Renal cortical epithelial cell (primary cell): ENCODE results near the gene OSBPL1A. TPM values are rescaled to one million over a fixed set of nuclear protein-coding genes. Genes with fewer than 3 reads are reported as not detected.
A peak's percentile ranks its signal among the peaks of the same experiment; 100 is the strongest.
"Not testable (repeated sequence)": the region's sequence is repeated elsewhere in the genome, so short reads cannot be mapped to it uniquely, and the experiment has no call there.

Source experiments
- DNase-seq: peaks from one replicate; pipeline ENCODE4 v3.0.0-alpha.2; 2011; ENCODE audit warnings: low read depth
- total RNA-seq: library from RNA; depleted of rRNA; stranded (reverse); fragments of >200 nt; gene quantifications from 2 replicates; pipeline ENCODE4 v1.2.3, GENCODE V29; 2014

Gene OSBPL1A
- total RNA-seq, 1 donor from 2014 or later: 35.1 TPM

DNA sequence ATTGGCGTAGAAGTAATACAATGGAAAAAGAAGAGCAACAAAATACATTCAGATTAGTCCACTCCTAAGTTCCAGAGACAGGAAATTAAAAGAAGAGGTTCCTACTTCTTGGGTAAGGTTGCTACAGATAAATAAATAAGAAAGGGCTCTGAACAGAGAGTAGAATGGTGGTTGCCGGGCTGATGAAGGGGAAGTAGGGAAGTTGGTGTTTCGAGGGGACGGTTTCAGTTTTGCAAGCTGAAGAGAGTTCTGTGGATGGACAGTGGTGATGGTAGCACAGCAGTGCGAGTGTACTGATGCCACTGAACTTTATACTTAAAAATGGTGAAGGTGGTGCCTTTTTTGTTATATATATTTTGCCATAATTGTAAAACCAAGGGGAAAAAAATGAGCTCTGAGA, 210.6 kb downstream of the OSBPL1A start:
- no peak for DNase-seq

DNA sequence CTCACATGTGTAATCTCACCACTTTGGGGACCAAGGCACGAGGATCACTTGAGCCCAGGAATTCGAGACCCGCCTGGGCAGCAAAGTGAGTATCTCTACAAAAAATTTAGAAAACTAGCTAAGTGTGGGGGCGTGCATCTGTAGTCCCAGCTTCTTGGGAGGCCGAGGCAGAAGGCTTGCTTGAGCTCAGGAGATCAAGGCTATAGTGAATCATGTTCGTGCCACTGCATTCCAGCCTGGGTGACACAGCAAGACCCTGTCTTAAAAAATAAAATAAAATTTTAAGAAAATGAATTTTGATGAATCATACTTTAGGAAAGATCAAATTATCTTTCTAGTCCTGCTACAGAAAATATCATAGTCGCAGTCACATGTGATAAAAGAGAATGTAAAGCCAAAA, 211.8 kb downstream of the OSBPL1A start:
- no peak for DNase-seq

GRCh38 chr18:24181806-24182205, 215.8 kb downstream of the OSBPL1A start:
- DNase-seq: no peak

DNA sequence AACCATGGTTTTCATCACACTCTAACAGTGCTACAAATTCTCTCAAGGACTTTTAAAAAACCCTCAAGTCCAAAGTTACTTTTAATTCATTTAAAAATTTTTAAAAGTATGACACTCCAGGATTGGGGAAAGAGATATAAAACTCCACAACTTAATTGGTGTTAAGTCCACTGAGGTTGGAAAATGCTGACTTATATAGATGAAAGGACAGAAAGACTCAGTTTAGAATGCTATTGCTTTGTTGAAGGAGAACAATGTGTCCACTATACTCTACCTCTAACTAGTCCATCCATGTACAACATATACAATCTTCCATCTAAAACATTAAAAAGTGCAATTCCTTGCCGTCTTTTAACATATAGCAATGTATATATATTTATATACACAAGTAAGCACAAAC, 217.6 kb downstream of the OSBPL1A start:
- DNase-seq: no peak

GRCh38 chr18:24177499-24178133, 220.0 kb downstream of the OSBPL1A start:
- DNase-seq: no peak

DNA sequence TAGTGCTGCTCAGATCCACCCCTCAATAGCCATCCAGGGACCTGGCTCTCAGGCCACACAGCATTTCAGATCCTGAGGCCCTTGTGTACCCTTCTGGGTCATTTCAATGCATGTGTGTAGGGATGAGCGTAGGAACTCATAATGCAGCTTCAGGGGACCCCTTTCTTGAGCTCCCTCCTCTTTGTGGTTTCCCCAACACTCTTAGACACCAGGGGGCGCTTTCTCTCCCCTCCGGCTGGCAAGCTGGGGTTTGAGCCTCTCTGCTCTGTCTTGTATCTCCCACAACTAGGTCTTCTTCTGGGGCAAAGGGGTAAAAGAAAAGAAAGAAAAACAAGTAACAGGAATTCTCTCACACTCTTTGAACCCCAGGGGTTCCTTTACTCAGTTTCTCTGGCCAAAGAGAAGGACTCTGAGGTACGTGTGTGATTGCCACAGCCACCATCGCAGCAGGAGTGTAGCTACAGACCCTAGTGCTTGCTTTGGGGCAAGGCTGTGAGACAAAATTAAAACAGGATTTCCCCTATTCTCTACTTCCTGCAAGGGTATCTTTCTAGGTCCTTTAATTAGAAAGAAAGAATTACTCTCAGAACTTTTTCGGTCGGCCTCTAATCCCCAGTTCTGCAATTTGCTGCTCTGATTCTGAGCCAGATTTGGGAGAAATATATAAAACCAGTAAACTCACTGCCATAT, 220.8 kb downstream of the OSBPL1A start:
- DNase-seq: peak; percentile 16

DNA sequence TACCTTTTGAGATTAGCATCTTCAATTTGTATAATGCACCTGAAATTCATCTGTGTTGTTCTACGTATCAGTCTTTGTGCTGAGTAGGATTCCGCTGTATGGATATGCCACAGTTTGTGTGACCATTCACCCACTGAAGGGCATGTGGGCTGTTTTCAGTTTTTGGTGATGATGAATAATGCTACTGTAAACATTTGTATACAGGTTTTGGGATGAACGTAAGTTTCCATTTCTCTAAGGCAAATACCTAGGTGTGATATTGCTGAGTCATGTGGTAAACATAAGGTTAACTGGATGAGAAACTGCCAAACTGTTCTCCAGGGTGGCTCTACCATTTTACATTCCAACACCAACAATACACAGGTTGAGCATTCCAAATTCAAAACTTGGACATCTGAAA, 223.6 kb downstream of the OSBPL1A start:
- no peak for DNase-seq

- no peak for DNase-seq
Measured at GRCh38 chr18:24170360-24170759, 227.3 kb downstream of the OSBPL1A start.

- DNase-seq: no peak
Measured at GRCh38 chr18:24168496-24168895, 229.1 kb downstream of the OSBPL1A start.

GRCh38 chr18:24161304-24161703, 236.3 kb downstream of the OSBPL1A start:
- no peak for DNase-seq

DNA sequence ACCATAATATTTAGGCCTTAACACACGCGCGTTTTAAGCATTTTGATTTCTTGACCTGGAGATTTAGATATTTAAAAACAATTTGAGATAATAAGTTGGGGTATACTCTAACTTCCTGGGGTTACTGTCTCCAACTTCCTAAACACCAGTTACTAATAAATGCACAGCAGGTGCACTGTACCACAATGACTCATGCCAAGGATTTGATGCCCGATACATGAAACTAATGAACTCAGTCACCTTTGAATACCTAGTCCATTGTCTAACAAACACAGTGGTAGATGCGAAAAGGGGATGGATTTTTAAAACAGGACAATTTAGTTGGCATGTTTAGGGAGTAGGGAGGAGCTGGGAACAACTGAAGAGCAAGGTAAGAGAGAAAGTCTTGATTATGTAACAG, 237.5 kb downstream of the OSBPL1A start:
- DNase-seq: peak; percentile 13

DNA sequence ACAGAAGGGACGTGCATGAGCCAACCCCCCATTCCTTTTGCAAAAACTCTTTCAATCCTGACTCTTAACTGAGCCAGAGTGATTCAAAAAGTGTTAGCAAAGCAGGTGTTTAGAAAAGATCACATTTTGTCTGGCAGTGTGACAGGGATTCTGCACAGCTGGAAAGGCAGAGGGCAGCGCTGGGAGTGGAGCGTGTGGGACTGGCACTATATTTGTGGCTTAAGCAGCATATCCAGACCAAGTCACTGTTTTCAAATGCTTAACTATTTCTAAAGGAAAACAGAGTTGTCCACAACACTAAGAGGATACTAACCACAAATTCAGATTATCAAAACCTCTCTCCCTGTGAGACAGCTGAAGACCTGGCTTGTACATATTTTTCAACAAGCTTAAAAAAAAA, 239.8 kb downstream of the OSBPL1A start:
- no peak for DNase-seq

DNA sequence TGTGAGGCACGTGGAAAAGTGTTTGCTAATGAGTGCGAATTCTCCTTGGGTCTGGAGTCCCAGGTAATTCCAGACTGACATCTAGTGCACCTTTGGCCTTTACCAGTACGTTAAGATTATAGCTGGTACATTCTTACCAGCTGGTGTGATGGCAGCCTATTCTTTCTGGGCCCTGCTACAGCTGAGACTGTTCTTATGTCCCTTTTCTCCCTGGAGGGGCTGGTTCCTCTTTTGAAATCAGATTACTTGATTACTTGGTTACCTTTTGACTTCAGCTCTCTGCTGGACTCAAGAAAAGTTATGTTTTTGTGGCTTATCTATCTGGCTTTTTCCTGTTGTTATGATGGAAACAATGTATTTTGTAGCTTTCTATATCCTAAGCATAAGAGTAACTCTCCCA, 244.2 kb downstream of the OSBPL1A start:
- no peak for DNase-seq

DNA sequence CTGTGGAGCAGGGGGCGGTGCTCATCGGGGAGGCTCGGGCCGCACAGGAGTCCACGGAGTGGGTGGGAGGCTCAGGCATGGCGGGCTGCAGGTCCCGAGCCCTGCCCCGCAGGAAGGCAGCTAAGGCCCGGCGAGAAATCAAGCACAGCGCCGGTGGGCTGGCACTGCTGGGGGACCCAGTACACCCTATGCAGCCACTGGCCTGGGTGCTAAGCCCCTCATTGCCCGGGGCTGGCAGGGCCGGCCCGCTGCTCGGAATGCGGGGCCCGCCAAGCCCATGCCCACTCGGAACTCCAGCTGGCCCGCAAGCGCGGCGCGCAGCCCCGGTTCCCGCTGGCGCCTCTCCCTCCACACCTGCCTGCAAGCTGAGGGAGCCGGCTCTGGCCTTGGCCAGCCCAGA, 248.0 kb downstream of the OSBPL1A start:
- DNase-seq: not testable (repeated sequence)

- DNase-seq: no peak
Measured at GRCh38 chr18:24142376-24142775, 255.2 kb downstream of the OSBPL1A start.

DNA sequence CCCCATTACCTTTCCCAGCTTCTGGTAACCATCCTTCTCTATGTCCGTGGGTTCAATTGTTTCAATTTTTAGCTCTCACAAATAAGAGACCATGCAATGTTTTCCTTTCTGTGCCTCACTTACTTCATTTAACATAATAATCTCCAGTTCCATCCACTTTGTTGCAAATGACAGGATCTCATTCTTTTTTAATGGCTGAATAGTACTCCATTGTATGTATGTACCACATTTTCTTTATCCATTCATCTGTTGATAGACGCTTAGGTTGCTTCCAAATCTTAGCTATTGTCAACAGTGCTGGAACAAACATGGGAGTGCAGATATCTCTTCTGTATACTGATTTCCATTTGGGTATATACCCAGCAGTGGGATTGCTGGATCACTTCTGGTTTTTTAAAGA, 256.9 kb downstream of the OSBPL1A start:
- DNase-seq: no peak

- DNase-seq: peak; percentile 70
Measured at GRCh38 chr18:24138789-24139616, 258.6 kb downstream of the OSBPL1A start, which contains the start of gene CABYR. TSS of gene CABYR (plus strand) at chr18:24139062. CDS start at chr18:24143115, 4,053 bp downstream.

DNA sequence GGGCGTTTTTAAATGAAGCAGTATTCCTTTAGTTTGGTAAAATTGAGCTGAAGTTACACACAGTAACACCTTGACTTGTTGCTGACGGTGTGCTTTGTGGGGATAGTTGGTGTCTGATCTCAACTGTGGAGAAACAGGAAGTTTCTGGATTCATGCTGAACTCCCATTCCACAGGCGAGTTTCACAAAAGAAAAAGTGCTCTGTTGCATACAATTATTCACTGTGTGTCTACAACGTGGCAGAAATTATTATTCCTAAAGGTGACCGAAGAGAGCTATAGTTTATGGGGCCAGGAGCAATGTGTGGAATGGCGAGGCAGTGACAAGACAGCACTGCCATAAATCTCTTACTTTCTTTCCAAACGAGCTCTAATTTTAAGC, 259.2 kb downstream of the OSBPL1A start:
- peak; percentile 20 for DNase-seq

DNA sequence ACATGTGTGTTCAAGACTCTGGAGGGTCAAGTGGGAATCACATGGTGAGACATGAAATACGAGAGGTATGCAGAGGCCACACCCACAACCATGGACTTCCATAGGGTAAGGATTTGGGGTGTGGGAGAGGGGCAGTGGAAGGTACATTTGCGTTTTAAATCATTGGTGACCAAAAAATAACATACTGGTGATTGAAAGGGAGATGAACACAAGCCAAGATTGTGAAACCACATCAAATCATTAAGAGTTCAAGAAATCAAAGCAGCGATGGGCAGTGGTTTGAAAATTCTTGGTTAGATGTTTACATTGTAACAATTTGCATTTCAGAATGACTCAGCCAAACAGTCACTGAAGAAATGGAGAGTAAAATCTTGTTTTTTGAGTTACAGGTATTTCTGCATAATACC, 260.7 kb downstream of the OSBPL1A start:
- peak; percentile 72 for DNase-seq

GRCh38 chr18:24130494-24130893, 267.1 kb downstream of the OSBPL1A start:
- DNase-seq: peak; percentile 14

- DNase-seq: peak; percentile 37
Measured at GRCh38 chr18:24128700-24129099, 268.9 kb downstream of the OSBPL1A start.

DNA sequence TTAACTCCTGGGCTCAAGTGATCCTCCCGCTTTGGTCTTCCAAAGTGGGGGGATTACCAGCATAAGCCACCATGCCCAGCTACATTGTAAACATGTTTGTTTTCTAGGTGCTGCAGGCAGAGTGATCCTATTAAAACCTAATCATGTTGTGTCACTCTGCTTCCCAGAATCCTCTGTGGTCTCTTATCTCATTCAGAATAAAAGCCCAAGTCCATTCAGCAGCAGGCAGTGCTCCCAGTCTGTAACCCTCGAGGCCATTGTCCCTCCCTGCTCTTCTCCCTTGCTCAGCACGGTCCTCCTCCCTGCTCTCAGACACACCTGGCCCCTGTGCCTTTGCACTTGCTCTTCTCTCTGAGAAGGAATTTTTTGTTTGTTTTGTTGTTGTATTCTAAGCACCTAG, 269.9 kb downstream of the OSBPL1A start:
- no peak for DNase-seq
